Measurements from ENCODE around the gene HTR6. TPM values are rescaled to one million over a fixed set of nuclear protein-coding genes. Genes with fewer than 3 reads are reported as not detected.

The HTR6 gene
- total RNA-seq, 6 experiments from 2014 or later: not detected

- H3K27ac ChIP-seq: no peak overlapping the region
- peaks cover 0 to 1% (median 0%) of the 10 kb centered on the region in 4 donors for H3K4me1 ChIP-seq
- peaks cover 0 to 3% (median 0%) of the 10 kb centered on the region in 4 donors for H3K36me3 ChIP-seq
- no peaks in the 10 kb centered on the region for H3K9me3 ChIP-seq
- intact Hi-C loops (cut with DNase I): no loop called here
- H3K27me3 ChIP-seq: no peaks in the 10 kb centered on the region
- DNase-seq (no peak), ATAC-seq (no peak)
- 100% methylated on average over 1 of the region's 3 CpGs for WGBS (ENCODE audit: insufficient coverage, low coverage, low lambda C conversion rate, missing lambda C conversion rate)
- TF ChIP-seq POLR2A (IDR thresholded peaks at IDR 0.05) (no peak), CTCF (IDR thresholded peaks at IDR 0.05) (no peak)
- H3K4me3 ChIP-seq: no peak overlapping the region
These were observed 65.6 kb downstream of the HTR6 start for GRCh38 chr1:19730232-19730631.

Other genes with a start within 250 kb of the HTR6 start
- gene CAPZB, start 179.3 kb upstream of the HTR6 start, total RNA-seq: 100 to 1,000 TPM in 1 of 6 experiments, 10 to 100 TPM in 5; 53.5 to 117 (median 88.0) TPM
- 1 to 10 TPM; 2.2 to 5.7 (median 3.4) TPM for gene NBL1, start 20.6 kb upstream of the HTR6 start, total RNA-seq
- 10 to 100 TPM in 3 of 6 experiments, 1 to 10 TPM in 3; 6.4 to 13.5 (median 9.8) TPM for gene TMCO4, start 135.0 kb downstream of the HTR6 start, total RNA-seq
- gene RNF186, start 150.4 kb downstream of the HTR6 start, total RNA-seq: 1 to 10 TPM in 1 of 6 experiments, under 1 TPM in 3, not detected in 2; 0.30 to 2.9 (median 0.53) TPM
- 1 to 10 TPM in 5 of 6 experiments, under 1 TPM in 1; 0.98 to 3.4 (median 1.3) TPM for gene OTUD3, start 217.5 kb downstream of the HTR6 start, total RNA-seq